Stimulated activated CD4-positive, alpha-beta T cell treated with anti-CD3 and anti-CD28 coated beads, Interleukin-4, amount 100 ng/mL, for 48 hours (primary cell): ENCODE results near the gene RASAL2.

Experiments used
- DNase-seq, 2 donors: peaks; one replicate each; pipeline ENCODE4 v3.0.0-alpha.2; 2020; ENCODE audit warnings: low read depth in 2 of 2

RASAL2 gene

DNA sequence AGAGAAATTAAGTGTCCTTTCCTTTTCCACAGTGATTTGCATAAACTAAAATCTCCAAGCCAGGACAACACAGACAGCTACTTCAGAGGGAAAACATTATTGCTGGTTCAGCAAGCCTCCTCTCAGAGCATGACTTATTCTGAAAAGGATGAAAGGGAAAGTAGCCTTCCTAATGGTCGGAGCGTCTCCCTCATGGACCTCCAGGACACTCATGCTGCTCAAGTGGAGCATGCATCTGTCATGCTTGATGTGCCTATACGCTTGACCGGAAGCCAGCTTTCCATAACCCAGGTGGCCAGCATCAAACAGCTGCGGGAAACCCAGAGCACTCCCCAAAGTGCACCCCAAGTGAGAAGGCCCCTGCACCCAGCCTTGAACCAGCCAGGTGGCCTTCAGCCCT lies 363.7 kb downstream of the RASAL2 start:
- no peak for DNase-seq

DNA sequence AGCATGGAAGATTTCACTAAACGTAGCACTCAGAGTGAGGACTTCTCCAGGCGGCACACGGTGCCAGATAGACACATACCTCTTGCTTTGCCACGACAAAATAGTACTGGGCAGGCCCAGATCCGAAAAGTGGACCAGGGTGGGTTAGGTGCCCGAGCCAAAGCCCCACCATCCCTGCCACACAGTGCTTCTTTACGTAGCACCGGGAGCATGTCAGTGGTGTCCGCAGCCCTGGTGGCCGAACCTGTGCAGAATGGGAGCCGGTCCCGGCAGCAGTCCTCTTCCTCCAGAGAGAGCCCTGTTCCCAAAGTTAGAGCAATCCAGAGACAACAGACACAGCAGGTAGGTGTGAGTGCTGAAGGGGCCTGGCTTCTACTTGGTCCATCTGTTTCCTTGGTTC lies 364.3 kb downstream of the RASAL2 start:
- no peak for DNase-seq

- DNase-seq: no peak
Observed at GRCh38 chr1:178461104-178461503, 367.2 kb downstream of the RASAL2 start.

DNA sequence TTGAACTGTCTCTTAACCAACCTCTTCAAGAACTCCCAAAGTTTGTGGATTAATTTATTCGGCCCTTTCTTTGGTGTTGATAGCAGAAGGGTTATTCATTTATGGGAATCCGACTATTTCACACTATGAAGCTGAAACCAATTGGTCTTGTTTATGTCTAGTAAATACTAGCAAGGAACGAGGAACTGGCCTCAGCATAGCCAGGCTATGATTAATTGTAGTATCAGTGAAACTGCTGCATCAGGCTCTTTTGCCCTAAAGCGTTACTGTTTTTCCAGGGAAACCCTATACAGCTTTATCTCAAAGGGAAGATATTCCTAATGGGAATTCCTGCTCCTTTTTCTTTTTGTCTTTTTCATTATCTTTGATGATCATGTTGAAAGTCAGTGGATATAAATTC lies 367.8 kb downstream of the RASAL2 start:
- DNase-seq: no peak

DNA sequence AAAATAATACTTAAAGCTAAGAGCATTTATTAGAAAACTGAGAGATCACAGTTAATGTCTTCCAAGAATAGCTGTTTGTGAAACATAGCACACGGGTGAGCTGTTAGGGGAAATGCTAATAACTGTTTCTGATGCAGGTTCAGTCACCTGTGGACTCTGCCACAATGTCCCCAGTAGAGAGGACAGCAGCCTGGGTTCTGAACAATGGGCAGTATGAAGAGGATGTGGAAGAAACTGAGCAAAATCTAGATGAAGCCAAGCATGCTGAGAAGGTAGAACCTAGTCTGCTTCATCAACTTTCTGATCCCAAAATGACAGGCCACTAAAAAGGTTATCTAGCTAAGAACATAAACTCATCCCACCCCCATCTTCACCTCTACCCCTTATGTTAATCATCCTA lies 370.2 kb downstream of the RASAL2 start:
- DNase-seq: no peak

DNA sequence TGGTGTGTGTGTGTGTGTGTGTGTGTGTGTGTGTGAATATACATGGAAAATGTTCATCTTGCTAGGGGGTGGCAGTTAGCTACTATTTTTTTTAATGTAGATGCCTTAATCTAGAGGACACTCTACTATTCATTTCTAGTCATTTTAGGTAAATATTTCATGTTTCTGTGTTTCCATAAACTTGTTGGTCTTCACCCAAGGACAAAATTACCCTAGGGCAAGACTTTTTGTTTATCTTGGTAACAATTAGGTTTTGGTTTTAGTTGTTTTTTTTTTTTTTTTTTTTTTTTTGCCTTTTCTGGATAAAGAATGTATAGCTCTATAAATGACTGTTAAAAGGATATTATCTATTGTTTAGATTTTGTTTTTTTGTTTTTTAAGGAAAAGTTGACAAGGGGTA lies 370.7 kb downstream of the RASAL2 start:
- DNase-seq: no peak

DNA sequence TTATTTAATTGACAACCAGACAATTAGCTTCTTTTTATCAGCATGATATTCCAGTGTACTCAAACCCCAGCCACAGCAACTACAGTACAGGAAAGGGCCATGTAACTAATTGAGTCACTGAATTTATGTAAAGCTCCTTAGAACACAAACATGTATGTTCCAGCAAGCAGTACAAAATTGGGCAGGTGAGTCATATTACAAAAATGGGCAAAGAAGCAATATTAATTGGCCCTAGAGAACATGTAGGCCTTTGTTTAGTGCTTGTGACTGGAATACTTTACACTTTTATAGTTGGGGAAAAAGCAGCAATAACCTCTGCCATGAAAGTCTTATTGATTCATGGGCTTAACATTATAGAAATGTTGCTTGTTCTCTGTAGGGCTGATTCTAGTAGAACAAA lies 371.1 kb downstream of the RASAL2 start:
- no peak for DNase-seq

DNA sequence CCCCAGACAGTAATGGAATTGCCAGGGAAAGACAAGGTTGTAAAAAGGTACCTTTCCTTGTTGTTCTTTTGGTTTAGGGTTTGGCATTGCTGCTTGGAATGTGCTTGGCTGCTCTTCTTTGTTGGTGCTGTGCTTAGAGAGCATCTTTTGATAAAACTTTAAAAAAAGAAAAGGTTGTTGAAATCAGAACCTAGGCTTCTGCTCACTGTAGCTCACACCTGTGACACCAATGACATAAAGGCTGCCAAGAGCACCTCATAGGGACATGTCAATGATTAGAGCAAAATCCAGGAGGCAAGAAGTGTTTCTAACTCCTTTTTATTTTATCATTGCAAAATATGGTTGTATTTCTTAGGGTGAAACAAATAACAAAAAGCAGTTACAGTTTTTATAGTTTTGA lies 373.9 kb downstream of the RASAL2 start:
- no peak for DNase-seq

DNA sequence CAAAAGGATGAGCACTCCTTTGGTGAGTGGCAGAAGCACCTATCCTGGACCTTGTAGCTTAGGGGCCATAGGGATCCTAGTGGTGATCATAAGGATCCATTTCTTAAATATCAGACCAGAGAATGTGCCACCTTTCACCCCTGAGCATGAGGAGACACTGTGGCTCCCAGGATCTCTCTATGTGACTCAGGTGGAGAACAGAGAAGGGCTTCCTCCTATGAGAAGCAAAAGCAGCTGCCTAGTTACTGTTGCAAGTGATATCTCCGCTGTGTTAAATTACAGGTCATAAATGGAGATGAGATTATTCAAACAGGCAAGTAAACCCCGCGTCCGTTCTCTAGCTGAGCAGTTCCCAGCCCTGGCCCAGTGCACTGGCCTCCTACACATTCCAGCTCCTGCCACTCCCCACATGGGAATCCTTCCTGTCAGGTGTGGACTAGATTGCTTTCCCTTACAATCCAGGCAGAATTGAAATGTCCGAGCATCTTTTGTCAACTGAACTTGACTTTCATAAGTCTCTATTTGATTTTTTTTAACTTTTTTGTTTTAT lies 376.6 kb downstream of the RASAL2 start:
- DNase-seq: no peak

- DNase-seq: no peak
Observed at GRCh38 chr1:178472531-178472930, 378.6 kb downstream of the RASAL2 start.

DNA sequence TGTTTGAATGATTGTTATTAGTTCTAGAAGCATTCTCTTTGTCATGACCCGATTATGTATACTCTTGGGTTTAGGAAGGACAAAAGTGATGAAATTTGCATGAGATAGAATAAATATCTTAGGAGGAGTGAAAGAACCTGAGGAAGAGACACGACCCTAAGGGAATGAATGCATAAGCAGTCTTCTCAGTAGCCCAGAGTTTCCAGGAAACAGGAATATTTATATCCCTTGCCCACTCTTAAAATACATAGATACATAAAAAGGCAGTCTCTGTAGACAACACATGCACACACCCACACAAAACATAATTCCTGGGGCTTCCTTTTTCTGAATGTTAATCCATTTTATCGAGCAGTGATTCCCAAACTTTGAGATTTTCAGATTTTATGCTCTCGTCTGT lies 383.5 kb downstream of the RASAL2 start:
- no peak for DNase-seq

DNA sequence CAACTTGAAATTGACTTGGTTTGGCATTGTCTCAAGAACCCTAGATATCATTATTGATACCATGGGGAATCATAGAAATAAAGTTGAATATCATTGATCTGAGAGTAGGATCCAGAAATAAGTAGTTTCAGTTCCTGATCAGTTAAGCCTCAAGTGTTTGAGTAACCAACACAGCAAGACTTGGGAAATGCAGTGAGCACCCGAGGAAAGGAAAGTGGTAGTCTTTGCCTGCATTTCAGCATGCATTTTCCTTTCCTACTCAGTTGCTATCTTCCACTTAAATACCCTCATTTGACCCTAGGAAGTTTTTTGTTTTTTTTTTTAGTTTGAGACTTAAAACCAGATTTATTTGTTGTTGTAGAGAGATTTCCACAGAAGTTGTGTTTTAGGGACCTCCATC lies 383.9 kb downstream of the RASAL2 start:
- no peak for DNase-seq

DNA sequence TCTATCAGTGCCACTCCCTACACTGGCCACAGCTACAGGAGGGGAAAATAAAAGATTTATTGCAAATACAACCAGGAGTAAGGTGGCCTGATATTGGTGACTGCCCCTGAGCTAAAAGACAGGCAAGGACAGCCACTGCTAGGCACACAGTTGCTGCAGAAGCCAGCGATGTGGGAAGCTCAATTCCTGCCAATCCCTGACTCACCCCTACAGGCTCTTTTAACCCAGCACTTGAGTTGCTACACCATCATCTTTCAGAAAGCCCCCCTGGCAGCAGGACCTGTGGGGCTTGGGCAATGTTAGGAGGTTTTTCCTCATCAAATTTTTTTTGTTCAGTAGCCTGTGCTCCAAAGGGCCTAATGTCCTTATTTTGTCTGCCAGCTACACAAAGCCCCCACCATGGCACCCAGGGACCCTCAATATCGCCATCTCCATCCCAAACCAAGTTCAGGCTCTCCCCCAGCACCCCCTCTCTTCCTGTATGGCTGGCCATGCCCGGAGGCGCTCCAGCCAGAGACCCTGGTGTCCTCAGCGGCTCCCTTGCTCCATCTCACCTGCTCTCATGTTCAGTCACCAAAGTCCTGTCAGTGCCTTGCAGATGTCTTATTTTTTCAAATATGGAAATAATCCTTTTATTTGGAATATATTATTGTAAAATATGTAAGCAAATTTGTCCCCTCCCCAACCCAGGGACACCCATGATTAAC lies 389.5 kb downstream of the RASAL2 start:
- DNase-seq: no peak

GRCh38 chr1:178484698-178485225 lies 390.9 kb downstream of the RASAL2 start:
- no peak for DNase-seq

DNA sequence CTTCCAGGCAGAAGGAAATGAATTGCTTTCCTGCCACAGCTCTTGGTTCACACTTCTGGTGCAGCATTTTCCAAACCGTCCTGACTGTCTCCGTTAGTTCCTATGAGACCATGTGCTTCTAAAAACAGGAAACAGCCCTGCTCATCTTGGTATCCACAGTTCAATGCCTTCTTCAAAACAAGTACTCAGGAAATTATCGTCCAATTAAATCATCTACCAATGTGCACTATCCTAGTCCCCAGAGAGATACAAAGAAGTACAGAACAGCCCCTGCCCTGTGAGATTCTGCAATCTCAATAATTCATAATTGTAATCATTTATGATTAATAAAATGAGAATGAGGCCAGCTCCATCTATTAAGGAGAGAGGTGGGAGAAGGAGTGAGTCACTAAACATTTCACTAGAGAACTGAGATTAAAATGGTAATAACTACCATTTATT lies 391.7 kb downstream of the RASAL2 start:
- no peak for DNase-seq

- no peak for DNase-seq
Observed at GRCh38 chr1:178486100-178487069, 392.5 kb downstream of the RASAL2 start.

DNA sequence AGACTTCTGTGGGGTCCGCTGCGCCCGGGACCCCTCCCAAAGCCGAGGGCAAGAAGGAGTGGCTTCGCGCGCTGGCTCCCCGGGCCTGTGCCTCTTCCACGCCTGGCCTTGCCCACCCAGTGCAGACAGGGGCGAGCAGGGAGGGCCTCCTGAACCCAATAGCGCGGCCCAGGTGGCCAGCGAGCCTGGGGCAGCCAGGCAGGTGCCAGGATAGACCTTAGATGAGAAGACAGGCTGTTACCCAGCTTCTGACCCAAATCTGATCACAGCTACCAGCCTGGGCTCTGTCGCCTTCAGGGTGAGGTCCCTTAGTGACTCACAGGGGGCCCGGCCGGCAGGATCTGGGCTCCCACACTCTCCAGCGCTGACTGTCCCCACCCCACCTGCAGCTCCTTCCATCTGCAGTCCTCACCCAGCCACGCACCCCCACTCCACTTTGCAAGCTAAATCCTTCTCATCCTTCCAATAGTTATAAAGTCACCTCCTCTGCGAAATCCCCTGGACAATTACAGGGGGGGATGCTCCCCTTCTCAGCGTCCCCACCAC lies 393.2 kb downstream of the RASAL2 start:
- DNase-seq: no peak

- DNase-seq: no peak
Observed at GRCh38 chr1:178488393-178488792, 394.5 kb downstream of the RASAL2 start.

GRCh38 chr1:178489399-178489798 lies 395.5 kb downstream of the RASAL2 start:
- no peak for DNase-seq

- DNase-seq: no peak
Observed at GRCh38 chr1:178490136-178490535, 396.2 kb downstream of the RASAL2 start.

GRCh38 chr1:178490967-178491366 lies 397.1 kb downstream of the RASAL2 start:
- DNase-seq: no peak

- no peak for DNase-seq
Observed at GRCh38 chr1:178491721-178492120, 397.8 kb downstream of the RASAL2 start.
